HepG2 (cell line): ENCODE data around the gene PRKN. TPM values are rescaled to one million over a fixed set of nuclear protein-coding genes. Genes with fewer than 3 reads are reported as not detected.
A peak's percentile ranks its signal among the peaks of the same experiment; 100 is the strongest.

Experiments used
- ATAC-seq: fragments of 200-7000 bp; cut with Tn5 transposase; 3 replicates; pipeline ENCODE4 v1.9.1; 2020; ENCODE audit warnings: mild to moderate bottlenecking, moderate library complexity
- BruUV-seq: library from RNA; stranded (reverse); fragments of 400-500 nt; replicated peaks from 2 replicates; lab custom pipeline; 2021; lab: Mats Ljungman, UMichigan
- CTCF ChIA-PET: fragments of 300-600 bp; formaldehyde crosslinking; extraction: SDS; loops from one replicate; lab custom pipeline; 2021; ENCODE audit warnings: low total read pairs, inconsistent platforms, low intra/inter-chr PET ratio; lab: Yijun Ruan, JAX
- POLR2A ChIA-PET: fragments of 350-600 bp; sonication (Branson Sonifier 250); formaldehyde crosslinking; loops from one replicate; lab custom pipeline; 2020; ENCODE audit warnings: antibody characterized with exemption, inconsistent platforms; lab: Yijun Ruan, JAX
- DNase-seq: peaks from one replicate; pipeline ENCODE4 v3.0.0-alpha.2; 2015; ENCODE audit warnings: low spot score
- FAIRE-seq: peaks from 3 replicates; lab custom pipeline; 2011; peaks lifted over from hg19 to GRCh38; lab: Jason Lieb, UNC
- H2AFZ ChIP-seq: one replicate; pipeline ENCODE4 v1.6.1; 2011; ENCODE audit warnings: low read length, inconsistent platforms
- H3K27ac ChIP-seq: fragments of 300-600 bp; 3 replicates; pipeline ENCODE4 v1.8.0; 2011; ENCODE audit warnings: mixed run types, mild to moderate bottlenecking, mixed read lengths, low read length, inconsistent platforms; ENCODE audit not compliant: insufficient read depth; ENCODE audit errors: extremely low read length
- H3K27me3 ChIP-seq, 2 experiments: fragments of 200-600 bp in 1 of 2; 2 replicates in 1 of 2; 3 replicates in 1 of 2; pipeline versions ENCODE4 v1.6.0 to v1.8.0; 2011; ENCODE audit warnings: low read length in 2 of 2, mild to moderate bottlenecking in 2 of 2, moderate library complexity in 2 of 2, inconsistent platforms in 1 of 2; ENCODE audit not compliant: insufficient read depth in 2 of 2, control insufficient read depth in 1 of 2
- H3K36me3 ChIP-seq, 2 experiments: fragments of 200-600 bp in 1 of 2; replicated peaks in 1 of 2; 2 replicates in 1 of 2; 3 replicates in 1 of 2; pipeline versions ENCODE4 v1.5.1 to v1.8.0; 2011; ENCODE audit warnings: low read length in 2 of 2, inconsistent platforms in 1 of 2; ENCODE audit not compliant: insufficient read depth in 2 of 2, control insufficient read depth in 1 of 2
- H3K4me1 ChIP-seq: 2 replicates; pipeline ENCODE4 v1.5.1; 2012; ENCODE audit warnings: low read length, inconsistent platforms; ENCODE audit not compliant: insufficient read depth
- H3K4me2 ChIP-seq: 2 replicates; pipeline ENCODE4 v1.6.0; 2011; ENCODE audit warnings: low read depth, low read length, inconsistent platforms
- H3K4me3 ChIP-seq, 3 experiments: fragments of 200-600 bp in 1 of 3; sonication (generic), shearing (Covaris generic) in 1 of 3; replicated peaks in 1 of 3; 2 replicates each; pipeline ENCODE4 v1.5.1; 2011 to 2016; ENCODE audit warnings: low read length in 3 of 3, inconsistent platforms in 2 of 3, low read depth in 2 of 3, mild to moderate bottlenecking in 2 of 3, control low read depth in 1 of 3, mixed read lengths in 1 of 3; ENCODE audit not compliant: insufficient read depth in 1 of 3
- H3K79me2 ChIP-seq: one replicate; pipeline ENCODE4 v1.6.1; 2011; ENCODE audit warnings: low read length, inconsistent platforms; ENCODE audit not compliant: insufficient read depth
- H3K9ac ChIP-seq: 2 replicates; pipeline ENCODE4 v1.6.0; 2011; ENCODE audit warnings: mild to moderate bottlenecking, low read depth, low read length, inconsistent platforms; ENCODE audit not compliant: insufficient read depth
- H3K9me3 ChIP-seq: 2 replicates; pipeline ENCODE4 v1.5.1; 2012; ENCODE audit warnings: mild to moderate bottlenecking, low read length
- H4K20me1 ChIP-seq: 2 replicates; pipeline ENCODE4 v1.6.0; 2011; ENCODE audit warnings: inconsistent platforms, mild to moderate bottlenecking, low read length, moderate library complexity; ENCODE audit not compliant: insufficient read depth
- ATF3 ChIP-seq: sonication (generic); formaldehyde crosslinking; IDR thresholded peaks from 2 replicates; pipeline ENCODE4 v1.4.0; 2020; ENCODE audit warnings: missing genetic modification reagents
- CEBPB ChIP-seq: IDR thresholded peaks from 2 replicates; pipeline ENCODE4 v1.6.1; 2011; ENCODE audit warnings: low read depth, low read length, improper control_type of control experiment, borderline replicate concordance
- CEBPG ChIP-seq: IDR thresholded peaks from 2 replicates; pipeline ENCODE4 v1.6.1; 2016
- GRHL1 ChIP-seq: sonication (generic); formaldehyde crosslinking; conservative IDR thresholded peaks from 2 replicates; pipeline ENCODE4 v1.8.0; 2022; ENCODE audit warnings: missing genetic modification reagents
- KDM2A ChIP-seq: sonication (generic); formaldehyde crosslinking; IDR thresholded peaks from 2 replicates; pipeline ENCODE4 v1.4.0; 2020; ENCODE audit warnings: low read depth, missing genetic modification reagents, borderline replicate concordance
- KLF15 ChIP-seq: sonication (generic); formaldehyde crosslinking; IDR thresholded peaks from 2 replicates; pipeline ENCODE4 v1.8.1; 2023; ENCODE audit warnings: borderline replicate concordance, mild to moderate bottlenecking, inconsistent platforms, missing genetic modification reagents, mixed read lengths
- THAP9 ChIP-seq: sonication (generic); formaldehyde crosslinking; IDR thresholded peaks from 2 replicates; pipeline ENCODE4; 2020; ENCODE audit warnings: missing genetic modification reagents, mild to moderate bottlenecking, borderline replicate concordance
- ZNF138 ChIP-seq: sonication (generic); formaldehyde crosslinking; IDR thresholded peaks from 2 replicates; pipeline ENCODE4 v1.5.0; 2020; ENCODE audit warnings: mild to moderate bottlenecking, low read depth, missing genetic modification reagents
- ZNF761 ChIP-seq: sonication (generic); formaldehyde crosslinking; conservative IDR thresholded peaks from 2 replicates; pipeline ENCODE4 v1.4.0; 2020; ENCODE audit warnings: mild to moderate bottlenecking, missing genetic modification reagents
- ZNF790 ChIP-seq: sonication (generic); formaldehyde crosslinking; IDR thresholded peaks from 2 replicates; pipeline ENCODE4 v1.8.0; 2022; ENCODE audit warnings: missing genetic modification reagents, mild to moderate bottlenecking, borderline replicate concordance
- WGBS: methylation state at CpG from one replicate; pipeline ENCODE4 v1.1.6; 2017; ENCODE audit warnings: low lambda C conversion rate; 5-methylcytosine and 5-hydroxymethylcytosine counted together
- in situ Hi-C: cut with HindIII; loops from 2 replicates; pipeline ENCODE4 v1.10.0; 2017; ENCODE audit warnings: low pct_unique_long_range_greater_than_20kb; ENCODE audit not compliant: extremely low pct_ligation_motif_present
- intact Hi-C: fragments of 100-400 bp; cut with micrococcal nuclease; formaldehyde crosslinking; loops from one replicate; pipeline ENCODE4 v1.10.0; 2022; ENCODE audit not compliant: unreplicated experiment
- polyA plus RNA-seq, 8 experiments: library from polyadenylated mRNA; depleted of rRNA in 3 of 8; stranded (reverse) in 7 of 8; unstranded in 1 of 8; fragments of >200 nt; fragmentation: Illumina TruSeq in 4 of 8; extraction: Trizol in 4 of 8; gene quantifications; 2 replicates each; pipeline versions ENCODE4 v1.2.1 to v1.2.3, GENCODE V29; 2011 to 2016; ENCODE audit warnings: low read depth in 4 of 8, missing spikeins in 1 of 8, mixed read lengths in 1 of 8; ENCODE audit not compliant: insufficient read depth in 1 of 8
- total RNA-seq, 5 experiments: library from RNA; depleted of rRNA; stranded (reverse); fragments of >200 nt; fragmentation: Illumina TruSeq; extraction: Trizol; gene quantifications; 2 replicates each; pipeline ENCODE4 v1.2.3, GENCODE V29; 2016; ENCODE audit warnings: low read depth in 1 of 5

Gene PRKN
- total and polyA plus RNA-seq, 2 of the 13 experiments (the other 11 are each of a cell fraction or from before 2014, with no cell fraction given): 0.31 to 0.44 TPM

- TF ChIP-seq GRHL1 (CRISPR knock-in tag) (no peak), KDM2A (CRISPR knock-in tag) (peak; percentile 75; the same call in 1 of the 2 replicates), ATF3 (no peak), KLF15 (CRISPR knock-in tag) (no peak), THAP9 (no peak), ZNF761 (CRISPR knock-in tag) (no peak)
Measured at GRCh38 chr6:161370880-161371279, 1356.7 kb downstream of the PRKN start (continued).

- TF ChIP-seq ZNF790 (CRISPR knock-in tag) (no peak), ZNF138 (CRISPR knock-in tag) (no peak), CEBPB (peak; percentile 92), CEBPG (CRISPR knock-in tag) (peak; percentile 34; the same call in 1 of the 2 replicates)
- no peaks in the 10 kb centered on the region for H4K20me1 ChIP-seq
- no peaks in the 10 kb centered on the region for H3K36me3 ChIP-seq
- no peak overlapping the region for H3K4me3 ChIP-seq
- ATAC-seq (no peak), DNase-seq (no peak), FAIRE-seq (no peak)
- CTCF ChIA-PET: no interaction called here
- in situ Hi-C loops (loop anchor here (25.0 kb wide), 1 partner anchor 632 kb away; no protein-coding TSS in a partner anchor), intact Hi-C loops (no loop called here)
- POLR2A ChIA-PET: no interaction called here
- no TSS peak for BruUV-seq
- H3K27me3 ChIP-seq: 0 out of 5 replicates have a peak, but pooled peaks cover 0 to 4% of the 10 kb centered on the region in 2 experiments
- H3K4me2 ChIP-seq: no peak overlapping the region
- H2AFZ ChIP-seq: no peak overlapping the region
- peaks cover 7% of the 10 kb centered on the region for H3K4me1 ChIP-seq
- 61% methylated on average over 13 of the region's 13 CpGs for WGBS
- H3K79me2 ChIP-seq: no peaks in the 10 kb centered on the region
- H3K27ac ChIP-seq: no peak overlapping the region
- no peak overlapping the region for H3K9ac ChIP-seq
- H3K9me3 ChIP-seq: no peaks in the 10 kb centered on the region
Measured at GRCh38 chr6:161369339-161369738, 1358.2 kb downstream of the PRKN start.
